ENCODE results near the gene RRAS2. TPM values are rescaled to one million over a fixed set of nuclear protein-coding genes. Genes with fewer than 3 reads are reported as not detected.

RRAS2 gene
- total and polyA plus RNA-seq, 10 of the 15 experiments (the other 5 are each of a cell fraction or from before 2014, with no cell fraction given): 26.9 to 72.4 (median 45.4) TPM

GRCh38 chr11:14380125-14380936, 21.3 kb upstream of the RRAS2 start (continued):
- TF ChIP-seq ZBTB4 (CRISPR knock-in tag; IDR thresholded peaks at IDR 0.05) (no peak), SUPT20H (IDR thresholded peaks at IDR 0.05; ENCODE audit: borderline replicate concordance, control insufficient read depth, low read depth, low read length) (no peak), CHD1 (IDR thresholded peaks at IDR 0.05; ENCODE audit: low read depth, low read length) (no peak), KDM1A (IDR thresholded peaks at IDR 0.05; ENCODE audit: borderline replicate concordance) (no peak), PKNOX1 (IDR thresholded peaks at IDR 0.05) (no peak), POLR2A (IDR thresholded peaks at IDR 0.05; ENCODE audit: low read depth, low read length) (no peak), CEBPB (IDR thresholded peaks at IDR 0.05; ENCODE audit: borderline replicate concordance in 1 of 2, low read depth in 2 of 2, low read length in 2 of 2) (no peak)
